ENCODE measurements around the gene SPA17. TPM values are rescaled to one million over a fixed set of nuclear protein-coding genes. Genes with fewer than 3 reads are reported as not detected.

Gene SPA17
- total and polyA plus RNA-seq, 5 donors from 2014 or later = 0.22 to 2.5 (median 1.1) TPM

DNA sequence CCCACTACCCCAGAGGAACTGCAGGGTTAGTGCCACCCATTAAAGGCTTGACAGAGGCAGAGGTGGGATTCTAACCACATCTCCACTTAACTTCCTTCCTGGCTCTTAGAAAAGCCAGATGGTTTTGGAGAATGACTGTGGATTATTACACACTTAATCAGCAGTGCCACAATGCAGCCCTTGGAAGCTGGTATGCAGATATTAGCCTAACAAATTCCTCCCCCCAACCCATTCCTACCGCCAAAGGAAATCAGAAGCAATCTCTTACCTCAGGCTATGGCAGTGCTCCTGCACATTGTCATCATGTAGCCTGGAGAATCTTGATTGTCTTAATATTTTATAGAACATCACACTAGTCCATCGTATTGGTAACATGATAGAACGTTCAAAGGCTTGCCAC, 42.9 kb downstream of the SPA17 start:
- Histone ChIP-seq H3K27ac (ENCODE audit: insufficient read depth, low read length, poor library complexity, severe bottlenecking) (no peak overlapping the region), H3K9me3 (ENCODE audit: control insufficient read depth in 2 of 2, low read length in 2 of 2) (no peaks in the 10 kb centered on the region), H3K4me1 (ENCODE audit: control insufficient read depth, insufficient read depth, low read length, poor library complexity, severe bottlenecking) (peaks cover 9% of the 10 kb centered on the region), H3K27me3 (ENCODE audit: control insufficient read depth, insufficient read depth, low read length) (peaks cover 30% of the 10 kb centered on the region), H3K36me3 (ENCODE audit: control insufficient read depth, insufficient read depth, low read length) (no peaks in the 10 kb centered on the region), H3K4me3 (ENCODE audit: low read depth, low read length) (no peak overlapping the region)
- Mint-ChIP-seq H3K27me3 (peaks cover 52% of the 10 kb centered on the region), H3K4me1 (peaks cover 5 to 11% (median 7%) of the 10 kb centered on the region in 4 donors), H3K4me3 (no peak overlapping the region), H3K27ac (no peak overlapping the region), H3K36me3 (peaks cover 7% of the 10 kb centered on the region), H3K9me3 (peaks cover 0 to 2% (median 0%) of the 10 kb centered on the region in 7 donors)
- DNase-seq (no peak), ATAC-seq (ENCODE audit: low read depth in 2 of 2) (no peak)

DNA sequence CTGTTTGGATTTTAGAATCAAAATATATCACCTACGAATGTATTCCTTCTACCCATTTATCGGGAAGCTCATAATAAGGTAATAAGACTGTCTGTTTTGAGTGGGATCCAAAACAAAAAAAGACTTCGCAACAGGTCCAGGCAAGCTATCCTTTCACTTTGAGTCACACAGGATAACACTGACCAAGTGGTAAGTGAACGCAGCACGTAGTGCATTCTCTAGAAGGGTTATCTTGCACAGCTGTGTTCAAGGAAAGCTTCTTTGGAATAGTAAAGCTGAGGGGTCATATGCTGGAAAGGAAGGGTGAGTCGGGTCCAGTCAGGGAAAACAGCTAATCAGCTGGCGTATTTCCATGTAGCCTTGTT, 43.7 kb downstream of the SPA17 start:
- peak overlapping the region in 2 of 4 donors; percentile 7 to 13 for H3K4me3 Mint-ChIP-seq
- peaks cover 0 to 2% (median 0%) of the 10 kb centered on the region in 7 donors for H3K9me3 Mint-ChIP-seq
- H3K27me3 Mint-ChIP-seq = peaks cover 57% of the 10 kb centered on the region
- no peaks in the 10 kb centered on the region for H3K9me3 ChIP-seq (ENCODE audit: control insufficient read depth in 2 of 2, low read length in 2 of 2)
- H3K36me3 ChIP-seq (ENCODE audit: control insufficient read depth, insufficient read depth, low read length) = no peaks in the 10 kb centered on the region
- no peak overlapping the region for H3K4me3 ChIP-seq (ENCODE audit: low read depth, low read length)
- H3K27ac Mint-ChIP-seq = peak overlapping the region in 1 of 3 donors; percentile 4
- no peak overlapping the region for H3K27ac ChIP-seq (ENCODE audit: insufficient read depth, low read length, poor library complexity, severe bottlenecking)
- ATAC-seq (ENCODE audit: low read depth in 2 of 2) = no peak
- no peak for DNase-seq
- H3K27me3 ChIP-seq (ENCODE audit: control insufficient read depth, insufficient read depth, low read length) = peaks cover 35% of the 10 kb centered on the region
- H3K4me1 ChIP-seq (ENCODE audit: control insufficient read depth, insufficient read depth, low read length, poor library complexity, severe bottlenecking) = peaks cover 9% of the 10 kb centered on the region
- H3K36me3 Mint-ChIP-seq = peaks cover 7% of the 10 kb centered on the region
- peaks cover 5 to 15% (median 7%) of the 10 kb centered on the region in 4 donors for H3K4me1 Mint-ChIP-seq

GRCh38 chr11:124717786-124718651, 44.3 kb downstream of the SPA17 start:
- peaks cover 0 to 2% (median 0%) of the 10 kb centered on the region in 7 donors for H3K9me3 Mint-ChIP-seq
- peaks cover 36% of the 10 kb centered on the region for H3K27me3 ChIP-seq (ENCODE audit: control insufficient read depth, insufficient read depth, low read length)
- DNase-seq (no peak), ATAC-seq (ENCODE audit: low read depth in 2 of 2) (no peak)
- H3K36me3 Mint-ChIP-seq = peaks cover 7% of the 10 kb centered on the region
- H3K4me1 ChIP-seq (ENCODE audit: control insufficient read depth, insufficient read depth, low read length, poor library complexity, severe bottlenecking) = peaks cover 9% of the 10 kb centered on the region
- H3K4me1 Mint-ChIP-seq = peaks cover 5 to 21% (median 7%) of the 10 kb centered on the region in 4 donors
- no peak overlapping the region for H3K27ac ChIP-seq (ENCODE audit: insufficient read depth, low read length, poor library complexity, severe bottlenecking)
- peaks cover 62% of the 10 kb centered on the region for H3K27me3 Mint-ChIP-seq
- no peaks in the 10 kb centered on the region for H3K9me3 ChIP-seq (ENCODE audit: control insufficient read depth in 2 of 2, low read length in 2 of 2)
- H3K4me3 Mint-ChIP-seq = peak overlapping the region in 2 of 4 donors; percentile 13 to 25
- H3K4me3 ChIP-seq (ENCODE audit: low read depth, low read length) = peak overlapping the region; percentile 24
- no peaks in the 10 kb centered on the region for H3K36me3 ChIP-seq (ENCODE audit: control insufficient read depth, insufficient read depth, low read length)
- H3K27ac Mint-ChIP-seq = peak overlapping the region in 1 of 3 donors; percentile 4

- DNase-seq = no peak
- Histone ChIP-seq H3K27me3 (ENCODE audit: control insufficient read depth, insufficient read depth, low read length) (peaks cover 39% of the 10 kb centered on the region), H3K4me3 (ENCODE audit: low read depth, low read length) (no peak overlapping the region), H3K9me3 (ENCODE audit: control insufficient read depth in 2 of 2, low read length in 2 of 2) (no peaks in the 10 kb centered on the region), H3K27ac (ENCODE audit: insufficient read depth, low read length, poor library complexity, severe bottlenecking) (no peak overlapping the region), H3K4me1 (ENCODE audit: control insufficient read depth, insufficient read depth, low read length, poor library complexity, severe bottlenecking) (peaks cover 9% of the 10 kb centered on the region), H3K36me3 (ENCODE audit: control insufficient read depth, insufficient read depth, low read length) (no peaks in the 10 kb centered on the region)
- Mint-ChIP-seq H3K9me3 (peaks cover 0 to 2% (median 0%) of the 10 kb centered on the region in 7 donors), H3K36me3 (peaks cover 7% of the 10 kb centered on the region), H3K4me1 (peaks cover 5 to 21% (median 7%) of the 10 kb centered on the region in 4 donors), H3K4me3 (no peak overlapping the region), H3K27me3 (peaks cover 65% of the 10 kb centered on the region), H3K27ac (no peak overlapping the region)
- no peak for ATAC-seq (ENCODE audit: low read depth in 2 of 2)
Measured at GRCh38 chr11:124718801-124719200, 45.1 kb downstream of the SPA17 start.

DNA sequence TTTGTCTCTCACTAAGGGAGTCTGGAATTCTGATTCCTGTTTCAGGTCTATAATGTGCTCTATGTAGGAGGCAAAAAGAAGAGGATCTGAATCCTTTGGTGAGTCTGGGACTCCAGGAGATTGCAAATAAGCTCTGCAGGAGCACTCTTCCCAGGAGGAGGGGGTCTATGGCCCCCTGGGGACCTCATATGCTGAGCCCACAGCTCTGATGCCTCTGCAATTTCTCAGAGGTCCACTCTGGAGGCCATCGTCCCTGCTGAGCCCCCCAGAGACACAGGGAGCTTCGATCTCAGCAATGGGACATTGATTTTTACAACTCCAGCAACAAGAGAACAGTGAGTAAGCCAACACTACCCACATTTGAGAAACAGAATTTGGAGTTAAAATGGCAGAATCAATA, 45.8 kb downstream of the SPA17 start:
- H3K9me3 ChIP-seq (ENCODE audit: control insufficient read depth in 2 of 2, low read length in 2 of 2) = no peaks in the 10 kb centered on the region
- H3K4me3 ChIP-seq (ENCODE audit: low read depth, low read length) = no peak overlapping the region
- H3K4me1 ChIP-seq (ENCODE audit: control insufficient read depth, insufficient read depth, low read length, poor library complexity, severe bottlenecking) = peaks cover 9% of the 10 kb centered on the region
- peaks cover 0 to 2% (median 0%) of the 10 kb centered on the region in 7 donors for H3K9me3 Mint-ChIP-seq
- no peak overlapping the region for H3K27ac ChIP-seq (ENCODE audit: insufficient read depth, low read length, poor library complexity, severe bottlenecking)
- peaks cover 62% of the 10 kb centered on the region for H3K27me3 Mint-ChIP-seq
- H3K36me3 ChIP-seq (ENCODE audit: control insufficient read depth, insufficient read depth, low read length) = no peaks in the 10 kb centered on the region
- peaks cover 7% of the 10 kb centered on the region for H3K36me3 Mint-ChIP-seq
- no peak overlapping the region for H3K27ac Mint-ChIP-seq
- ATAC-seq (ENCODE audit: low read depth in 2 of 2) = no peak
- H3K4me1 Mint-ChIP-seq = peaks cover 5 to 21% (median 7%) of the 10 kb centered on the region in 4 donors
- H3K4me3 Mint-ChIP-seq = no peak overlapping the region
- H3K27me3 ChIP-seq (ENCODE audit: control insufficient read depth, insufficient read depth, low read length) = peaks cover 37% of the 10 kb centered on the region
- no peak for DNase-seq

DNA sequence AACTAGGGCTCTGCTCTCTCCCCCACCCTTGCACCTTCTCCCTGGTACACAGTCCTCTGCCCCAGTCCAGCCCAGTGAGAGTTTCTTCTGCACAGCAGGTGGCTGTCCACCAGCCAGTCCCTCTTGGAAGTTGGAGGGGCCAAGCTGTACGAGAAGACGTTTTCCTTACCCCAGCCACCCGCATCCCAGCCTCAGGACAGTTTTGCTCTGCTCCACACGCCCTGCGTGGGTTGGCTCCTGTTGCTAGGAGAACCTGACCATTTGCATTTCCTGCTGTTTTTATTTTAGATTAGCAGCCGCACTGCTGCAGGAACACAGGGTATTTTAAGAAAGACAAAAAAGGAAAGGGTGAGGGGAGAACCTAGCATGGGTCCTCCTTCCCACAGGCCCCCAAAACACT, 48.5 kb downstream of the SPA17 start:
- Mint-ChIP-seq H3K4me1 (peaks cover 5 to 23% (median 8%) of the 10 kb centered on the region in 4 donors), H3K27ac (peak overlapping the region in 1 of 3 donors; percentile 57), H3K9me3 (peaks cover 0 to 2% (median 0%) of the 10 kb centered on the region in 7 donors), H3K36me3 (no peaks in the 10 kb centered on the region), H3K27me3 (peaks cover 54% of the 10 kb centered on the region), H3K4me3 (no peak overlapping the region)
- no peak for ATAC-seq (ENCODE audit: low read depth in 2 of 2)
- Histone ChIP-seq H3K27me3 (ENCODE audit: control insufficient read depth, insufficient read depth, low read length) (peaks cover 37% of the 10 kb centered on the region), H3K36me3 (ENCODE audit: control insufficient read depth, insufficient read depth, low read length) (no peaks in the 10 kb centered on the region), H3K4me1 (ENCODE audit: control insufficient read depth, insufficient read depth, low read length, poor library complexity, severe bottlenecking) (peaks cover 9% of the 10 kb centered on the region), H3K4me3 (ENCODE audit: low read depth, low read length) (no peak overlapping the region), H3K27ac (ENCODE audit: insufficient read depth, low read length, poor library complexity, severe bottlenecking) (no peak overlapping the region), H3K9me3 (ENCODE audit: control insufficient read depth in 2 of 2, low read length in 2 of 2) (no peaks in the 10 kb centered on the region)
- no peak for DNase-seq

DNA sequence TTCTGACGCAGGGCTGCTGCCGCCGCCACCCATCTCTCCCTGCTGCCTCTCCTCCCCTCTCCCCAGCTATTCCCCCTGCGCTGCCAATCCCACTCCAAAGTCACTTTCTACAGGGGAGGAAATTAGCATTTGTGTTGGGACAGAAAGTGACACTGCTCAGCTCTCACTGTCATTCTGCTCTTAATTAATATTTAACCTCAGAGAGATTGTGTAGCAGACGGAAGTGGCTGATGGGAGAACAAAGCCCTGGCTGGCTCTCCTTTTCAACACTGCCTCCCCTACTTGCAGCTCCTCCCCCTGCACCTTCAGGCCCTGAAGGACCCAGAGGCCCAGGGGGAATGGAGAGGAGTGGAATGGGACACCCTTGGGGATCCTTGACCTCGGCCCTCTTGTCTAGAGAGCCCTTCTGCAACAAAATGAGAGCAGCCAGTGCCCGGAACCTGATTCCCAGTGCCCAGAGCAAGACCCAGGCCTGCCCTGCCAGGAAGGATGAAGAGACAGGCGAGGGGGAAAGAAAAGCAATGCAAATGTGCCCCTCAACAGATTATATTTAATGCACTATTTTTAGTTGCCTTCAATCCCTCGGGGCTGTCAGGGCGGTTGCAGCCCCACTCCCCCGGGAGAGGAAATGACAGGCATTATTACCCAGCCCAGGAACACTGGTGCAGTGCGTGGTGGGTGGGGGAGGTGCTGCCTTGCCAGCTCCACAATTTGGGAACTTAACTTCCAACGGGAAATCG, 51.4 kb downstream of the SPA17 start:
- Mint-ChIP-seq H3K4me1 (peaks cover 0 to 11% (median 1%) of the 10 kb centered on the region in 4 donors), H3K27ac (no peak overlapping the region), H3K4me3 (no peak overlapping the region), H3K36me3 (no peaks in the 10 kb centered on the region), H3K27me3 (peaks cover 35% of the 10 kb centered on the region), H3K9me3 (peaks cover 0 to 2% (median 0%) of the 10 kb centered on the region in 7 donors)
- H3K9me3 ChIP-seq (ENCODE audit: control insufficient read depth in 2 of 2, low read length in 2 of 2) = no peaks in the 10 kb centered on the region
- H3K4me1 ChIP-seq (ENCODE audit: control insufficient read depth, insufficient read depth, low read length, poor library complexity, severe bottlenecking) = no peaks in the 10 kb centered on the region
- H3K27ac ChIP-seq (ENCODE audit: insufficient read depth, low read length, poor library complexity, severe bottlenecking) = no peak overlapping the region
- H3K4me3 ChIP-seq (ENCODE audit: low read depth, low read length) = no peak overlapping the region
- H3K36me3 ChIP-seq (ENCODE audit: control insufficient read depth, insufficient read depth, low read length) = no peaks in the 10 kb centered on the region
- DNase-seq (no peak), ATAC-seq (ENCODE audit: low read depth in 2 of 2) (no peak)
- peaks cover 15% of the 10 kb centered on the region for H3K27me3 ChIP-seq (ENCODE audit: control insufficient read depth, insufficient read depth, low read length)

Measured in CD4-positive, CD25-positive, alpha-beta regulatory T cell (primary cell).